Body of pancreas (tissue), 4 donors: ENCODE data around the gene HOXC5. TPM values are rescaled to one million over a fixed set of nuclear protein-coding genes. Genes with fewer than 3 reads are reported as not detected.

Experiments
- ATAC-seq: fragments of 150-250 bp; one replicate; pipeline ENCODE4 v1.9.1; 2016
- DNase-seq, 4 donors: peaks; one replicate each; pipeline ENCODE4 v3.0.0-alpha.2; 2019
- H3K27ac ChIP-seq, 4 donors: fragments of 200-600 bp; sonication (generic); 1 replicate in 3 of 4; 2 replicates in 1 of 4; pipeline versions ENCODE4 v1.5.1 to v1.6.1; 2016 to 2019; ENCODE audit warnings: mild to moderate bottlenecking in 1 of 4, mixed read lengths in 1 of 4, moderate library complexity in 1 of 4
- H3K27me3 ChIP-seq, 2 donors: fragments of 200-600 bp; sonication (generic); one replicate each; pipeline ENCODE4 v1.6.0; 2016; ENCODE audit warnings: mild to moderate bottlenecking in 1 of 2
- H3K36me3 ChIP-seq, 2 donors: fragments of 200-600 bp; sonication (generic); replicated peaks in 1 of 2; 2 replicates each; pipeline ENCODE4 v1.5.1; 2016; ENCODE audit warnings: low read depth in 2 of 2; ENCODE audit not compliant: insufficient read depth in 1 of 2
- H3K4me1 ChIP-seq: fragments of 200-600 bp; sonication (generic); one replicate; pipeline ENCODE4 v1.6.0; 2016
- H3K4me3 ChIP-seq, 2 donors: fragments of 200-600 bp; sonication (generic); 1 replicate in 1 of 2; 2 replicates in 1 of 2; pipeline ENCODE4 v1.5.1; 2016 to 2019
- H3K9me3 ChIP-seq, 3 donors: fragments of 200-600 bp; sonication (generic); 1 replicate in 2 of 3; 2 replicates in 1 of 3; pipeline ENCODE4 v1.5.1; 2016
- CTCF ChIP-seq, 7 experiments: fragments of 450-650 bp in 4 of 7; fragments of 200-600 bp in 3 of 7; sonication (generic) in 3 of 7; IDR thresholded peaks; one replicate each; pipeline ENCODE4 v1.5.1; 2016 to 2019; ENCODE audit warnings: antibody characterized with exemption in 7 of 7
- POLR2A ChIP-seq, 3 donors: fragments of 450-650 bp; IDR thresholded peaks; one replicate each; pipeline ENCODE4 v1.6.1; 2016; ENCODE audit warnings: antibody characterized with exemption in 3 of 3, mild to moderate bottlenecking in 2 of 3
- WGBS, 2 donors: methylation state at CpG; one replicate each; pipeline ENCODE4 v1.1.5; 2017; 5-methylcytosine and 5-hydroxymethylcytosine counted together
- intact Hi-C: fragments of 100-400 bp; cut with DNase I; formaldehyde crosslinking; loops from one replicate; pipeline ENCODE4 v1.15.1; 2023
- total RNA-seq, 2 donors: library from RNA; depleted of rRNA; stranded (reverse); fragments of >200 nt; gene quantifications; one replicate each; pipeline ENCODE4 v1.1.0, GENCODE V29; 2016

The HOXC5 gene
- total RNA-seq, 2 donors from 2014 or later, result not detected

DNA sequence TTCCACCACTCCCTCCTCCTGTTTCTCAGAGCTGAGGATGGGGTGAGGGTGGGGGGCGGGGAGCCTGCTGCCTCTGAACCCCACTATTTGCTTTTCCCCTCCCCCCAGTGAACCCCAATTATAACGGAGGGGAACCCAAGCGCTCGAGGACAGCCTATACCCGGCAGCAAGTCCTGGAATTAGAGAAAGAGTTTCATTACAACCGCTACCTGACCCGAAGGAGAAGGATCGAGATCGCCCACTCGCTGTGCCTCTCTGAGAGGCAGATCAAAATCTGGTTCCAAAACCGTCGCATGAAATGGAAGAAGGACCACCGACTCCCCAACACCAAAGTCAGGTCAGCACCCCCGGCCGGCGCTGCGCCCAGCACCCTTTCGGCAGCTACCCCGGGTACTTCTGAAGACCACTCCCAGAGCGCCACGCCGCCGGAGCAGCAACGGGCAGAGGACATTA lies 21.9 kb downstream of the HOXC5 start:
- H3K27me3 ChIP-seq, result peaks cover 0 to 14% of the 10 kb centered on the region in 2 donors
- 22 to 34% methylated on average over 24 of the region's 24 CpGs for WGBS, 2 donors
- TF ChIP-seq POLR2A (IDR thresholded peaks at IDR 0.05) (no peak), CTCF (IDR thresholded peaks at IDR 0.05) (no peak)
- ATAC-seq (no peak), DNase-seq (no peak)
- no peak overlapping the region for H3K4me3 ChIP-seq
- H3K4me1 ChIP-seq, result peaks cover 10% of the 10 kb centered on the region
- H3K27ac ChIP-seq, result no peak overlapping the region
- H3K36me3 ChIP-seq, result no peaks in the 10 kb centered on the region
- H3K9me3 ChIP-seq, result no peaks in the 10 kb centered on the region
- intact Hi-C loops, result no loop called here

DNA sequence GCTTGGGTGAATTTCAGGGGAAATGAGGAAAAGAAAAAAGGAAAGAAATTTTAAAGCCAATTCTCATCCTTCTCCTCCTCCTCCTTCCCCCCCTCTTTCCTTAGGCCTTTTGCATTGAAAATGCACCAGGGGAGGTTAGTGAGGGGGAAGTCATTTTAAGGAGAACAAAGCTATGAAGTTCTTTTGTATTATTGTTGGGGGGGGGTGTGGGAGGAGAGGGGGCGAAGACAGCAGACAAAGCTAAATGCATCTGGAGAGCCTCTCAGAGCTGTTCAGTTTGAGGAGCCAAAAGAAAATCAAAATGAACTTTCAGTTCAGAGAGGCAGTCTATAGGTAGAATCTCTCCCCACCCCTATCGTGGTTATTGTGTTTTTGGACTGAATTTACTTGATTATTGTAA lies 22.7 kb downstream of the HOXC5 start:
- no peak overlapping the region for H3K27ac ChIP-seq
- H3K27me3 ChIP-seq, result peaks cover 0 to 14% of the 10 kb centered on the region in 2 donors
- no peaks in the 10 kb centered on the region for H3K9me3 ChIP-seq
- H3K36me3 ChIP-seq, result no peaks in the 10 kb centered on the region
- H3K4me3 ChIP-seq, result no peak overlapping the region
- 69 to 79% methylated on average over 2 of the region's 2 CpGs for WGBS, 2 donors
- ATAC-seq (no peak), DNase-seq (no peak)
- intact Hi-C loops, result no loop called here
- TF ChIP-seq POLR2A (IDR thresholded peaks at IDR 0.05) (no peak), CTCF (IDR thresholded peaks at IDR 0.05) (no peak)
- H3K4me1 ChIP-seq, result peaks cover 10% of the 10 kb centered on the region

DNA sequence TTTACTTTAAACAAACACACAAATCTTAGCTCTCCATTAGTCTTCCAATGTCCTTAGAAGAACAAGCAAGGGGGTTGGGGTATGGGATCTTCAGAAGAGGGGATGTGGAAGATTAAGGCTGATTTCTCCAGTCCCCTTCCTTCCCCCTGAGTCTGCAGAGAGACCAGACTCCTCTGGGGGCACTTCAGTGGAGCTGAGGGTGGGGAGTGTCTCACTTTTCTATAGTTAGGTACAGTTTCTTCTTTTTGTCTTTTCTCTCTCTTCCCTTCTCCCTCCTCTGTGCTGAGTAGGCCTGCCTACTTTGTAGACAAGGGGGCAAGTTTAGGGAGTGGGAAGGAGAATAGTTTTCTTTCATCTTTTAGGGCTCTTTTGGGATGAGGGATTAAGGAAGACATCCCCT lies 23.3 kb downstream of the HOXC5 start:
- no peak for ATAC-seq
- TF ChIP-seq CTCF (IDR thresholded peaks at IDR 0.05) (no peak), POLR2A (IDR thresholded peaks at IDR 0.05) (no peak)
- no peak overlapping the region for H3K27ac ChIP-seq
- intact Hi-C loops, result no loop called here
- DNase-seq, result no peak
- no peaks in the 10 kb centered on the region for H3K36me3 ChIP-seq
- peaks cover 0 to 14% of the 10 kb centered on the region in 2 donors for H3K27me3 ChIP-seq
- H3K4me1 ChIP-seq, result peaks cover 10% of the 10 kb centered on the region
- H3K4me3 ChIP-seq, result no peak overlapping the region
- H3K9me3 ChIP-seq, result no peaks in the 10 kb centered on the region

DNA sequence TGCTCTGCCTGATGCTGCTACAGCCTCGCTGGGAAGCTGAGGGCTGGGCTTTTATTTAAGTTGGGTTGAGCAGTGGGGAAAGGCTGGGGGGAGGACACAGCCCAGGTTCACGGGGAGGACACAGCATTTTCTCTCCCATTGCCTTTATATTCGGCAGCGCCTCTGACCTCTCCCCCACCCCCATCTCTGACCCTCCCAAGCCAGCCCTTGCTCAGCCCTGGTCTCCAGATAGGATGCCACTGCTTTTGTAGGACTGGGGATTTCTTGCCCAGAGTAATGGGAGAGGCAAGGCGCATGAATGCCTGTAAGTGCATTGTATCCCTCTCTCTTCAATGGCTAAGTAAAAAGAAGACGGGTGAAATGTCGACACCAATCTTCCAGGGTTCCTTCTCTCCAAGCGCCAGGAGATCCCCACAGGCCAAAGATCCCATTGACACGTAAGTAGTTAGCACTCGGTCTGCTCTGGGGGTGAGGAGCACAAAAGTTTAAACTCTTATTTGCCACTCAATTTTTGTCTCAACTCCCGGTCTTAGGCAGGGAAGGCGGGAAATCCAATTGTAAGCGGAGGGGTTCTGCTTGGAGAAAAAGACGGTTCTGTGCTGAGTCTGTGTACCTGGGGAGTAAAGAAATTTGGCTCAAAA lies 25.4 kb downstream of the HOXC5 start:
- peaks cover 8% of the 10 kb centered on the region for H3K4me1 ChIP-seq
- 55 to 59% methylated on average over 14 of the region's 14 CpGs for WGBS, 2 donors
- DNase-seq (no peak), ATAC-seq (no peak)
- intact Hi-C loops, result no loop called here
- H3K27me3 ChIP-seq, result peaks cover 0 to 7% of the 10 kb centered on the region in 2 donors
- no peaks in the 10 kb centered on the region for H3K9me3 ChIP-seq
- H3K36me3 ChIP-seq, result no peaks in the 10 kb centered on the region
- H3K27ac ChIP-seq, result no peak overlapping the region
- TF ChIP-seq POLR2A (IDR thresholded peaks at IDR 0.05) (no peak), CTCF (IDR thresholded peaks at IDR 0.05) (no peak)
- H3K4me3 ChIP-seq, result no peak overlapping the region

DNA sequence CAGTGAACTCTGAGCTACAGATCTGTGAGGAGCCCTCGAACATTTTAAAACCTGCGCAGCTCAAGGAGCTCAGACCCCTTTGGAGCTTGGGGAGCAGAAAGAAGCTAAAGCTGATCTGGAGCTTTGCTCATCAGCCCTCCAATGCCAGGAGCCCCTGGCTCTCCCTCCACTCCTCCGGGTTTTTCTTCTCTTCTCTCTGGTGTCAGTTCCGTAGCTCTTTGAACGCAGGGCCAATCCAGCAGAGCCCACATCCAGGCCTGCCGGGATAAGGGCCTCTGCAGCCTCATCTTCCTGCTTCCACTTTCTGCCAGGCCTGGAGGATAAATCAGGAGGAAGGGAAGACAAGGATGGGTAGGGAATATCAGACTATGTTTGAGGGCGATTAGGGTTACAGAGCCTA lies 26.8 kb downstream of the HOXC5 start:
- 35 to 44% methylated on average over 7 of the region's 7 CpGs for WGBS, 2 donors
- Histone ChIP-seq H3K9me3 (no peaks in the 10 kb centered on the region), H3K27ac (no peak overlapping the region), H3K4me1 (no peaks in the 10 kb centered on the region), H3K36me3 (no peaks in the 10 kb centered on the region), H3K4me3 (no peak overlapping the region), H3K27me3 (no peaks in the 10 kb centered on the region)
- intact Hi-C loops, result no loop called here
- no peak for ATAC-seq
- TF ChIP-seq CTCF (IDR thresholded peaks at IDR 0.05) (no peak), POLR2A (IDR thresholded peaks at IDR 0.05) (no peak)
- DNase-seq, result no peak
